Measurements from ENCODE around the gene HSPA8. TPM values are rescaled to one million over a fixed set of nuclear protein-coding genes. Genes with fewer than 3 reads are reported as not detected.

The HSPA8 gene
- total and polyA plus RNA-seq, 7 experiments from 2014 or later, result 763 to 2,366 (median 832) TPM

- Mint-ChIP-seq H3K4me3 (peak overlapping the region; percentile 78 to 96 (median 89)), H3K27me3 (no peaks in the 10 kb centered on the region), H3K4me1 (peaks cover 38 to 73% (median 63%) of the 10 kb centered on the region in 7 donors), H3K36me3 (peaks cover 0 to 27% (median 0%) of the 10 kb centered on the region in 5 donors), H3K9me3 (no peaks in the 10 kb centered on the region), H3K27ac (peak overlapping the region; percentile 95 to 99 (median 97))
- ChIA-PET CTCF (interaction anchor here (0.6 to 6.7 kb wide), 7 partner anchors 8 to 32 kb away, joined by 3 to 33 read pairs (median 3); partner anchors contain the start of gene HSPA8), POLR2A (interaction anchor here (0.6 to 24.1 kb wide), 5 partner anchors 10 to 170 kb away, joined by 5 to 653 read pairs (median 167); partner anchors contain the start of gene HSPA8)
- peak in 7 of 9 donors; percentile 54 to 81 (median 72) for DNase-seq
- peak overlapping the region; percentile 76 for H3K27ac ChIP-seq (ENCODE audit: low read depth, low read length)
- no peaks in the 10 kb centered on the region for H3K36me3 ChIP-seq (ENCODE audit: control insufficient read depth in 2 of 3, insufficient read depth in 3 of 3, low read length in 3 of 3)
- H3K4me1 ChIP-seq (ENCODE audit: control insufficient read depth in 2 of 2, insufficient read depth in 2 of 2, low read length in 2 of 2), result peaks cover 29 to 49% of the 10 kb centered on the region in 2 donors
- no peaks in the 10 kb centered on the region for H3K9me3 ChIP-seq (ENCODE audit: control insufficient read depth in 2 of 3, low read length in 3 of 3)
- peak; percentile 88 for ATAC-seq
- H3K4me3 ChIP-seq (ENCODE audit: low read length), result peak overlapping the region; percentile 58
- no peaks in the 10 kb centered on the region for H3K27me3 ChIP-seq (ENCODE audit: control insufficient read depth in 2 of 2, insufficient read depth in 2 of 2, low read length in 2 of 2)
- intact Hi-C loops (cut with micrococcal nuclease), result loop anchor here (1.0 to 10.0 kb wide), 9 partner anchors 8 to 1675 kb away; partner anchors contain the start of genes HSPA8 (in 2 of the 2) and GRAMD1B (in 1 of the 2)
Measured at GRCh38 chr11:123069908-123070821, 8.2 kb upstream of the HSPA8 start.

GRCh38 chr11:123065621-123066020 lies 3.7 kb upstream of the HSPA8 start:
- Mint-ChIP-seq H3K36me3 (peaks cover 4 to 26% (median 18%) of the 10 kb centered on the region in 5 donors), H3K27me3 (peaks cover 0 to 7% (median 0%) of the 10 kb centered on the region in 5 donors), H3K27ac (peak overlapping the region; percentile 74 to 100 (median 96)), H3K4me1 (peaks cover 29 to 54% (median 52%) of the 10 kb centered on the region in 7 donors), H3K9me3 (peaks cover 0 to 14% (median 0%) of the 10 kb centered on the region in 11 donors), H3K4me3 (peak overlapping the region in 9 of 10 donors; percentile 39 to 72 (median 61))
- ChIA-PET CTCF (interaction anchor here (0.7 kb wide), 1 partner anchor 36 kb away, joined by 3 read pairs; no protein-coding TSS in a partner anchor), POLR2A (interaction anchor here (1.1 to 24.1 kb wide), 3 partner anchors 9 to 37 kb away, joined by 5 to 653 read pairs (median 532); no protein-coding TSS in a partner anchor)
- Histone ChIP-seq H3K27me3 (ENCODE audit: control insufficient read depth in 2 of 2, insufficient read depth in 2 of 2, low read length in 2 of 2) (no peaks in the 10 kb centered on the region), H3K36me3 (ENCODE audit: control insufficient read depth in 2 of 3, insufficient read depth in 3 of 3, low read length in 3 of 3) (peaks cover 6 to 14% (median 6%) of the 10 kb centered on the region in 3 experiments), H3K4me1 (ENCODE audit: control insufficient read depth in 2 of 2, insufficient read depth in 2 of 2, low read length in 2 of 2) (peaks cover 29 to 39% of the 10 kb centered on the region in 2 donors), H3K9me3 (ENCODE audit: control insufficient read depth in 2 of 3, low read length in 3 of 3) (no peaks in the 10 kb centered on the region), H3K27ac (ENCODE audit: low read depth, low read length) (peak overlapping the region; percentile 96), H3K4me3 (ENCODE audit: low read length) (no peak overlapping the region)
- DNase-seq (no peak), ATAC-seq (no peak)
- intact Hi-C loops (cut with micrococcal nuclease), result loop anchor here (10.0 kb wide), 3 partner anchors 319 to 1601 kb away; partner anchors contain the start of gene GRAMD1B (in 1 of the 2)

GRCh38 chr11:123063826-123064657 lies 2.1 kb upstream of the HSPA8 start:
- ChIA-PET CTCF (interaction anchor here (0.6 to 3.2 kb wide), 9 partner anchors 9 to 283 kb away, joined by 3 to 26 read pairs (median 5); no protein-coding TSS in a partner anchor), POLR2A (interaction anchor here (1.0 to 24.1 kb wide), 8 partner anchors 7 to 367 kb away, joined by 3 to 653 read pairs (median 26); no protein-coding TSS in a partner anchor)
- ATAC-seq, result no peak
- no peaks in the 10 kb centered on the region for H3K9me3 ChIP-seq (ENCODE audit: control insufficient read depth in 2 of 3, low read length in 3 of 3)
- peaks cover 34 to 45% of the 10 kb centered on the region in 2 donors for H3K4me1 ChIP-seq (ENCODE audit: control insufficient read depth in 2 of 2, insufficient read depth in 2 of 2, low read length in 2 of 2)
- intact Hi-C loops (cut with micrococcal nuclease), result loop anchor here (2.0 to 10.0 kb wide), 9 partner anchors 38 to 1772 kb away; partner anchors contain the start of genes BSX (in 1 of the 2), GRAMD1B (in 1 of the 2) and SC5D (in 1 of the 2)
- H3K27ac ChIP-seq (ENCODE audit: low read depth, low read length), result peak overlapping the region; percentile 96
- peaks cover 22 to 29% (median 22%) of the 10 kb centered on the region in 3 experiments for H3K36me3 ChIP-seq (ENCODE audit: control insufficient read depth in 2 of 3, insufficient read depth in 3 of 3, low read length in 3 of 3)
- Mint-ChIP-seq H3K36me3 (peaks cover 14 to 41% (median 33%) of the 10 kb centered on the region in 5 donors), H3K4me3 (peak overlapping the region; percentile 87 to 100 (median 99)), H3K4me1 (peaks cover 39 to 58% (median 51%) of the 10 kb centered on the region in 7 donors), H3K27ac (peak overlapping the region; percentile 96 to 100 (median 99)), H3K9me3 (peaks cover 0 to 16% (median 0%) of the 10 kb centered on the region in 11 donors), H3K27me3 (peaks cover 0 to 7% (median 0%) of the 10 kb centered on the region in 5 donors)
- H3K27me3 ChIP-seq (ENCODE audit: control insufficient read depth in 2 of 2, insufficient read depth in 2 of 2, low read length in 2 of 2), result no peaks in the 10 kb centered on the region
- DNase-seq, result peak in 2 of 9 donors; percentile 44 to 50
- peak overlapping the region; percentile 91 for H3K4me3 ChIP-seq (ENCODE audit: low read length)

- H3K4me1 ChIP-seq (ENCODE audit: control insufficient read depth in 2 of 2, insufficient read depth in 2 of 2, low read length in 2 of 2), result peaks cover 35 to 46% of the 10 kb centered on the region in 2 donors
- peaks cover 0 to 16% (median 0%) of the 10 kb centered on the region in 11 donors for H3K9me3 Mint-ChIP-seq
- H3K27me3 Mint-ChIP-seq, result peaks cover 0 to 7% (median 0%) of the 10 kb centered on the region in 5 donors
- H3K27ac Mint-ChIP-seq, result peak overlapping the region; percentile 96 to 100 (median 99)
- intact Hi-C loops (cut with micrococcal nuclease), result loop anchor here (1.0 to 10.0 kb wide), 17 partner anchors 7 to 1771 kb away; partner anchors contain the start of genes BSX (in 1 of the 2), GRAMD1B (in 1 of the 2), JHY (in 1 of the 2) and SC5D (in 1 of the 2)
- H3K9me3 ChIP-seq (ENCODE audit: control insufficient read depth in 2 of 3, low read length in 3 of 3), result no peaks in the 10 kb centered on the region
- ATAC-seq (no peak), DNase-seq (peak in 7 of 9 donors; percentile 44 to 69 (median 61))
- peaks cover 23 to 47% (median 42%) of the 10 kb centered on the region in 5 donors for H3K36me3 Mint-ChIP-seq
- peak overlapping the region; percentile 96 for H3K27ac ChIP-seq (ENCODE audit: low read depth, low read length)
- H3K4me3 Mint-ChIP-seq, result peak overlapping the region; percentile 87 to 100 (median 99)
- POLR2A ChIA-PET, result interaction anchor here (0.6 to 24.1 kb wide), 15 partner anchors 8 to 1612 kb away, joined by 3 to 653 read pairs (median 5); no protein-coding TSS in a partner anchor
- no peaks in the 10 kb centered on the region for H3K27me3 ChIP-seq (ENCODE audit: control insufficient read depth in 2 of 2, insufficient read depth in 2 of 2, low read length in 2 of 2)
- peaks cover 41 to 59% (median 51%) of the 10 kb centered on the region in 7 donors for H3K4me1 Mint-ChIP-seq
- peaks cover 28 to 38% (median 31%) of the 10 kb centered on the region in 3 experiments for H3K36me3 ChIP-seq (ENCODE audit: control insufficient read depth in 2 of 3, insufficient read depth in 3 of 3, low read length in 3 of 3)
- CTCF ChIA-PET, result interaction anchor here (0.5 to 3.2 kb wide), 11 partner anchors 9 to 451 kb away, joined by 3 to 26 read pairs (median 5); no protein-coding TSS in a partner anchor
- H3K4me3 ChIP-seq (ENCODE audit: low read length), result peak overlapping the region; percentile 91
Measured at GRCh38 chr11:123062892-123063825, 1.2 kb upstream of the HSPA8 start.
